C4-2B (cell line): ENCODE results near the gene RDM1.

Source experiments
- CTCF ChIP-seq: fragments of 450-650 bp; conservative IDR thresholded peaks from 2 replicates; pipeline ENCODE4 v1.5.1; 2017; ENCODE audit warnings: mild to moderate bottlenecking
- ZFX ChIP-seq: fragments of 450-650 bp; IDR thresholded peaks from 2 replicates; pipeline ENCODE4 v1.6.1; 2017

- no peak for TF ChIP-seq CTCF
- no peak for TF ChIP-seq ZFX
Measured at GRCh38 chr17:35913609-35914008, 17.0 kb downstream of the RDM1 start.
